DOHH2 (cell line): ENCODE results near the gene CYP11A1.

Experiments
- H3F3A ChIP-seq: fragments of 200-600 bp; sonication (generic), shearing (Covaris generic); 2 replicates; pipeline ENCODE4 v1.6.0; 2016; ENCODE audit warnings: antibody characterized with exemption, mild to moderate bottlenecking; ENCODE audit not compliant: control insufficient read depth, insufficient read depth
- H3K27ac ChIP-seq: fragments of 200-600 bp; sonication (generic); 2 replicates; pipeline ENCODE4 v1.5.1; 2014; ENCODE audit warnings: low read depth, mild to moderate bottlenecking, low read length, moderate library complexity
- H3K27me3 ChIP-seq: fragments of 200-600 bp; sonication (generic); 2 replicates; pipeline ENCODE4 v1.6.1; 2014; ENCODE audit warnings: mild to moderate bottlenecking, low read length, mixed read lengths; ENCODE audit not compliant: control insufficient read depth
- H3K36me3 ChIP-seq: fragments of 200-600 bp; sonication (generic); 2 replicates; pipeline ENCODE4 v1.6.1; 2014; ENCODE audit warnings: mild to moderate bottlenecking, low read length, moderate library complexity, mixed read lengths; ENCODE audit not compliant: control insufficient read depth
- H3K4me1 ChIP-seq: fragments of 200-600 bp; sonication (generic); 2 replicates; pipeline ENCODE4 v1.6.1; 2014; ENCODE audit warnings: mild to moderate bottlenecking, low read length, mixed read lengths; ENCODE audit not compliant: control insufficient read depth
- H3K4me2 ChIP-seq: fragments of 200-600 bp; sonication (generic); 2 replicates; pipeline ENCODE4 v1.6.0; 2014; ENCODE audit warnings: mild to moderate bottlenecking, low read length, moderate library complexity
- H3K4me3 ChIP-seq: fragments of 200-600 bp; sonication (generic); 2 replicates; pipeline ENCODE4 v1.5.1; 2014; ENCODE audit warnings: mild to moderate bottlenecking, low read length, mixed read lengths
- H3K79me2 ChIP-seq: fragments of 200-600 bp; sonication (generic); 2 replicates; pipeline ENCODE4 v1.6.1; 2014; ENCODE audit warnings: mild to moderate bottlenecking, low read length, mixed read lengths; ENCODE audit not compliant: control insufficient read depth
- H3K9me2 ChIP-seq: fragments of 200-600 bp; sonication (generic); replicated peaks from 2 replicates; pipeline ENCODE4 v1.6.1; 2014; ENCODE audit warnings: mild to moderate bottlenecking, low read length, mixed read lengths; ENCODE audit not compliant: control insufficient read depth
- H3K9me3 ChIP-seq: fragments of 200-600 bp; sonication (generic); 2 replicates; pipeline ENCODE4 v1.6.1; 2014; ENCODE audit warnings: antibody characterized with exemption, low read length, mixed read lengths; ENCODE audit not compliant: control insufficient read depth, insufficient read depth
- H4K20me1 ChIP-seq: fragments of 200-600 bp; sonication (generic); 2 replicates; pipeline ENCODE4 v1.6.0; 2014; ENCODE audit warnings: low read depth, mild to moderate bottlenecking, antibody characterized with exemption, low read length, moderate library complexity; ENCODE audit not compliant: control insufficient read depth, insufficient read depth
- CTCF ChIP-seq: fragments of 200-600 bp; sonication (generic); IDR thresholded peaks from one replicate; pipeline ENCODE4 v1.5.1; 2014; ENCODE audit warnings: antibody characterized with exemption, mild to moderate bottlenecking, low read depth, low read length; ENCODE audit not compliant: poor library complexity, severe bottlenecking
- EZH2phosphoT487 ChIP-seq: fragments of 200-600 bp; sonication (generic); IDR thresholded peaks from 2 replicates; pipeline ENCODE4 v1.6.1; 2017; ENCODE audit warnings: borderline replicate concordance, mild to moderate bottlenecking, antibody characterized with exemption, low read length, moderate library complexity, mixed read lengths

Gene CYP11A1

GRCh38 chr15:74317820-74318375 is 49.5 kb downstream of the CYP11A1 start:
- H3K9me2 ChIP-seq: no peaks in the 10 kb centered on the region
- H3K4me2 ChIP-seq: no peak overlapping the region
- no peaks in the 10 kb centered on the region for H3K9me3 ChIP-seq
- no peaks in the 10 kb centered on the region for H3F3A ChIP-seq
- no peak overlapping the region for H3K4me3 ChIP-seq
- no peaks in the 10 kb centered on the region for H3K36me3 ChIP-seq
- TF ChIP-seq CTCF (no peak), EZH2phosphoT487 (no peak)
- peaks cover 10% of the 10 kb centered on the region for H3K4me1 ChIP-seq
- no peaks in the 10 kb centered on the region for H3K79me2 ChIP-seq
- H3K27ac ChIP-seq: no peak overlapping the region
- H4K20me1 ChIP-seq: no peaks in the 10 kb centered on the region
- peaks cover 4% of the 10 kb centered on the region for H3K27me3 ChIP-seq

- no peaks in the 10 kb centered on the region for H3K9me3 ChIP-seq
- H3K9me2 ChIP-seq: no peaks in the 10 kb centered on the region
- peaks cover 10% of the 10 kb centered on the region for H3K4me1 ChIP-seq
- no peak overlapping the region for H3K4me2 ChIP-seq
- no peak for TF ChIP-seq EZH2phosphoT487
- TF ChIP-seq CTCF: no peak
- H3F3A ChIP-seq: no peaks in the 10 kb centered on the region
- no peak overlapping the region for H3K4me3 ChIP-seq
- H3K79me2 ChIP-seq: no peaks in the 10 kb centered on the region
- H3K27me3 ChIP-seq: peaks cover 4% of the 10 kb centered on the region
- H3K36me3 ChIP-seq: no peaks in the 10 kb centered on the region
- no peak overlapping the region for H3K27ac ChIP-seq
- no peaks in the 10 kb centered on the region for H4K20me1 ChIP-seq
Measured at GRCh38 chr15:74316141-74316540, 51.3 kb downstream of the CYP11A1 start.

GRCh38 chr15:74315626-74316025 is 51.8 kb downstream of the CYP11A1 start:
- no peak overlapping the region; the same call in 1 of the 2 replicates for H3K4me2 ChIP-seq
- H3K9me2 ChIP-seq: no peaks in the 10 kb centered on the region
- no peaks in the 10 kb centered on the region for H3F3A ChIP-seq
- H3K36me3 ChIP-seq: no peaks in the 10 kb centered on the region
- no peaks in the 10 kb centered on the region for H3K9me3 ChIP-seq
- no peak overlapping the region for H3K27ac ChIP-seq
- peaks cover 4% of the 10 kb centered on the region for H3K27me3 ChIP-seq
- peaks cover 10% of the 10 kb centered on the region for H3K4me1 ChIP-seq
- no peaks in the 10 kb centered on the region for H4K20me1 ChIP-seq
- no peaks in the 10 kb centered on the region for H3K79me2 ChIP-seq
- TF ChIP-seq EZH2phosphoT487 (no peak), CTCF (no peak)
- no peak overlapping the region for H3K4me3 ChIP-seq
